Measurements from ENCODE around the gene DMRTA2. TPM values are rescaled to one million over a fixed set of nuclear protein-coding genes. Genes with fewer than 3 reads are reported as not detected.
A peak's percentile ranks its signal among the peaks of the same experiment; 100 is the strongest.

Gene DMRTA2
- total and polyA plus RNA-seq, 2 of the 4 experiments (the other 2 are of a cell fraction): 0.02 TPM; not detected in 1

GRCh38 chr1:50416553-50417453 is 6.4 kb downstream of the DMRTA2 start:
- BruUV-seq (replicated peaks): no TSS peak
- peak overlapping the region; percentile 31; the same call in 1 of the 2 replicates for H3K4me2 ChIP-seq (ENCODE audit: low read depth, low read length)
- TF ChIP-seq CTCF (conservative IDR thresholded peaks at IDR 0.05; ENCODE audit: low read depth, low read length): no peak
- TF ChIP-seq SMC3 (IDR thresholded peaks at IDR 0.05; ENCODE audit: low read depth, low read length): no peak
- TF ChIP-seq FOS (IDR thresholded peaks at IDR 0.05; ENCODE audit: low read depth, low read length): no peak
- no peak for TF ChIP-seq POLR2A (IDR thresholded peaks at IDR 0.05; ENCODE audit: low read depth, low read length)
- no peak for TF ChIP-seq RAD21 (IDR thresholded peaks at IDR 0.05; ENCODE audit: low read length)
- TF ChIP-seq CHD1 (IDR thresholded peaks at IDR 0.05; ENCODE audit: low read depth, low read length): no peak
- no peak for TF ChIP-seq MAZ (IDR thresholded peaks at IDR 0.05; ENCODE audit: borderline replicate concordance, low read depth, low read length)
- TF ChIP-seq MXI1 (IDR thresholded peaks at IDR 0.05; ENCODE audit: borderline replicate concordance, low read depth, low read length): no peak
- TF ChIP-seq, protein P1, sequence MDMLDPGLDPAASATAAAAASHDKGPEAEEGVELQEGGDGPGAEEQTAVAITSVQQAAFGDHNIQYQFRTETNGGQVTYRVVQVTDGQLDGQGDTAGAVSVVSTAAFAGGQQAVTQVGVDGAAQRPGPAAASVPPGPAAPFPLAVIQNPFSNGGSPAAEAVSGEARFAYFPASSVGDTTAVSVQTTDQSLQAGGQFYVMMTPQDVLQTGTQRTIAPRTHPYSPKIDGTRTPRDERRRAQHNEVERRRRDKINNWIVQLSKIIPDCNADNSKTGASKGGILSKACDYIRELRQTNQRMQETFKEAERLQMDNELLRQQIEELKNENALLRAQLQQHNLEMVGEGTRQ (IDR thresholded peaks at IDR 0.05; ENCODE audit: low read depth, low read length): no peak
- no peak for TF ChIP-seq CEBPB (IDR thresholded peaks at IDR 0.05; ENCODE audit: low read depth, low read length)
- TF ChIP-seq MAFK (IDR thresholded peaks at IDR 0.05; ENCODE audit: low read depth, low read length): no peak
- no peak for TF ChIP-seq RCOR1 (IDR thresholded peaks at IDR 0.05; ENCODE audit: insufficient replicate concordance, low read length)
- TF ChIP-seq BHLHE40 (IDR thresholded peaks at IDR 0.05; ENCODE audit: low read depth, low read length): no peak
- TF ChIP-seq RFX5 (IDR thresholded peaks at IDR 0.05; ENCODE audit: low read depth, low read length): no peak
- TF ChIP-seq, protein P2, sequence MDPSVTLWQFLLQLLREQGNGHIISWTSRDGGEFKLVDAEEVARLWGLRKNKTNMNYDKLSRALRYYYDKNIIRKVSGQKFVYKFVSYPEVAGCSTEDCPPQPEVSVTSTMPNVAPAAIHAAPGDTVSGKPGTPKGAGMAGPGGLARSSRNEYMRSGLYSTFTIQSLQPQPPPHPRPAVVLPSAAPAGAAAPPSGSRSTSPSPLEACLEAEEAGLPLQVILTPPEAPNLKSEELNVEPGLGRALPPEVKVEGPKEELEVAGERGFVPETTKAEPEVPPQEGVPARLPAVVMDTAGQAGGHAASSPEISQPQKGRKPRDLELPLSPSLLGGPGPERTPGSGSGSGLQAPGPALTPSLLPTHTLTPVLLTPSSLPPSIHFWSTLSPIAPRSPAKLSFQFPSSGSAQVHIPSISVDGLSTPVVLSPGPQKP (IDR thresholded peaks at IDR 0.05; ENCODE audit: borderline replicate concordance, low read depth, low read length): no peak

More at GRCh38 chr1:50416553-50417453, 6.4 kb downstream of the DMRTA2 start:
- H3K23ac ChIP-seq (ENCODE audit: low read depth, low read length): no peak overlapping the region
- no peaks in the 10 kb centered on the region for H3K36me3 ChIP-seq (ENCODE audit: control insufficient read depth, insufficient read depth, low read length)
- H2AFZ ChIP-seq (replicated peaks; ENCODE audit: low read length, poor library complexity): peak overlapping the region; percentile 27
- H3K4me3 ChIP-seq (ENCODE audit: insufficient read depth, low read depth, low read length): no peak overlapping the region
- no peak overlapping the region for H2BK120ac ChIP-seq (ENCODE audit: low read depth, low read length)
- POLR2A ChIA-PET (ENCODE audit: unreplicated experiment): no interaction called here
- no peak for DNase-seq
- WGBS, 2 experiments (ENCODE audit: extremely low coverage in 2 of 2, insufficient read length in 1 of 2): 2% methylated on average over 17 of the region's 46 CpGs; no CpG with 5 or more reads in 1 of the 2 experiments
- dilution Hi-C loops (cut with HindIII; ENCODE audit: low sequenced_read_pairs, unreplicated experiment) (no loop called here), in situ Hi-C loops (cut with MboI; ENCODE audit: low sequenced_read_pairs) (no loop called here), intact Hi-C loops (cut with micrococcal nuclease) (no loop called here)
- H3K4ac ChIP-seq (ENCODE audit: low read depth, low read length): no peak overlapping the region
- H3K9ac ChIP-seq (ENCODE audit: low read depth, low read length): no peak overlapping the region
- peaks cover 89% of the 10 kb centered on the region for H3K27me3 ChIP-seq (ENCODE audit: control insufficient read depth, insufficient read depth, low read length)
- no peaks in the 10 kb centered on the region for H3K9me1 ChIP-seq (ENCODE audit: insufficient read depth, low read length)
- no peak overlapping the region for H3K56ac ChIP-seq (ENCODE audit: extremely low read depth, insufficient read depth, low read length)
- H4K8ac ChIP-seq (ENCODE audit: low read depth in 2 of 2, low read length in 2 of 2): no peak overlapping the region
- no peak for ATAC-seq (ENCODE audit: low read depth)
- H2AK9ac ChIP-seq (replicated peaks; ENCODE audit: low read depth, low read length, poor library complexity): no peak overlapping the region
- no peak overlapping the region for H2AK5ac ChIP-seq (ENCODE audit: low read depth, low read length)
- H4K20me1 ChIP-seq (ENCODE audit: insufficient read depth, low read length): no peaks in the 10 kb centered on the region
- H2BK15ac ChIP-seq (ENCODE audit: low read depth, low read length): no peak overlapping the region
- no peak overlapping the region for H2BK20ac ChIP-seq (ENCODE audit: low read depth, low read length)
- H3K27ac ChIP-seq (ENCODE audit: insufficient read depth, low read length): no peak overlapping the region
- peaks cover 3% of the 10 kb centered on the region; the same call in 1 of the 2 replicates for H3K9me3 ChIP-seq (ENCODE audit: control insufficient read depth, insufficient read depth, low read length)
- H3K4me1 ChIP-seq (ENCODE audit: control insufficient read depth, insufficient read depth, low read length): peaks cover 2% of the 10 kb centered on the region; the same call in 1 of the 2 replicates
- H3K14ac ChIP-seq (replicated peaks; ENCODE audit: low read depth, low read length): no peak overlapping the region
- H3K18ac ChIP-seq (ENCODE audit: low read depth, low read length): no peak overlapping the region
- H4K5ac ChIP-seq (ENCODE audit: low read depth, low read length): no peak overlapping the region
- H3K79me1 ChIP-seq (ENCODE audit: low read depth in 1 of 2, low read length in 2 of 2): no peaks in the 10 kb centered on the region
- CTCF ChIA-PET: no interaction called here
- no peak overlapping the region for H4K91ac ChIP-seq (ENCODE audit: insufficient read depth, low read depth, low read length)
- H2BK5ac ChIP-seq (ENCODE audit: low read depth, low read length, poor library complexity, severe bottlenecking): no peak overlapping the region

All from IMR-90 (cell line).